Body of pancreas (tissue), 4 donors: Measurements from ENCODE around the gene TFDP1.

ENCODE experiments used
- CTCF ChIP-seq, 7 experiments: fragments of 450-650 bp in 4 of 7; fragments of 200-600 bp in 3 of 7; sonication (generic) in 3 of 7; IDR thresholded peaks; one replicate each; pipeline ENCODE4 v1.5.1; 2016 to 2019; ENCODE audit warnings: antibody characterized with exemption in 7 of 7
- POLR2A ChIP-seq, 3 donors: fragments of 450-650 bp; IDR thresholded peaks; one replicate each; pipeline ENCODE4 v1.6.1; 2016; ENCODE audit warnings: antibody characterized with exemption in 3 of 3, mild to moderate bottlenecking in 2 of 3

- TF ChIP-seq CTCF (IDR thresholded peaks at IDR 0.05): no peak
- TF ChIP-seq POLR2A (IDR thresholded peaks at IDR 0.05): no peak
Measured at GRCh38 chr13:113620036-113620796, 35.7 kb downstream of the TFDP1 start.
